Esophagus (tissue), 2 donors: ENCODE results near the gene PLEKHM3. TPM values are rescaled to one million over a fixed set of nuclear protein-coding genes. Genes with fewer than 3 reads are reported as not detected.
"Not testable (repeated sequence)": the region's sequence is repeated elsewhere in the genome, so short reads cannot be mapped to it uniquely, and the experiment has no call there.

ENCODE experiments used
- H3K27ac ChIP-seq, 2 donors: one replicate each; pipeline ENCODE4 v1.5.1; 2013; ENCODE audit warnings: low read depth in 2 of 2, mild to moderate bottlenecking in 2 of 2, inconsistent platforms in 1 of 2, low read length in 1 of 2, moderate library complexity in 1 of 2
- H3K27me3 ChIP-seq, 2 donors: one replicate each; pipeline ENCODE4 v1.6.1; 2013; ENCODE audit warnings: low read length in 2 of 2, control low read depth in 1 of 2, mild to moderate bottlenecking in 1 of 2; ENCODE audit not compliant: insufficient read depth in 2 of 2, control insufficient read depth in 1 of 2
- H3K36me3 ChIP-seq, 2 donors: one replicate each; pipeline ENCODE4 v1.6.1; 2013; ENCODE audit warnings: low read length in 1 of 2; ENCODE audit not compliant: control insufficient read depth in 2 of 2, insufficient read depth in 2 of 2
- H3K4me1 ChIP-seq, 2 donors: one replicate each; pipeline ENCODE4 v1.6.1; 2013; ENCODE audit warnings: low read length in 1 of 2; ENCODE audit not compliant: control insufficient read depth in 2 of 2, insufficient read depth in 2 of 2
- H3K4me3 ChIP-seq, 2 donors: one replicate each; pipeline ENCODE4 v1.5.1; 2013; ENCODE audit warnings: low read length in 2 of 2, mild to moderate bottlenecking in 2 of 2, low read depth in 1 of 2, moderate library complexity in 1 of 2
- H3K9me3 ChIP-seq, 2 donors: one replicate each; pipeline ENCODE4 v1.6.1; 2013; ENCODE audit warnings: mild to moderate bottlenecking in 2 of 2, low read depth in 1 of 2, low read length in 1 of 2, moderate library complexity in 1 of 2; ENCODE audit not compliant: control insufficient read depth in 2 of 2, insufficient read depth in 1 of 2
- WGBS, 2 donors: extraction: QIAGEN DNeasy Blood & Tissue Kit; methylation state at CpG; one replicate each; pipeline ENCODE4 v1.1.7; 2013; 5-methylcytosine and 5-hydroxymethylcytosine counted together
- polyA plus RNA-seq, 2 donors: library from polyadenylated mRNA; stranded (reverse); fragments of 200-250 nt; gene quantifications; one replicate each; pipeline ENCODE4 v1.2.3, GENCODE V29; 2013
- donor health status: healthy with polysubstance abuse.
- donor health status: Bipolar disorder and iron deficiency.

PLEKHM3 gene
- polyA plus RNA-seq, 2 donors, result 1.7 to 1.9 TPM

GRCh38 chr2:207920721-207921120, 104.6 kb downstream of the PLEKHM3 start:
- H3K27me3 ChIP-seq, result no peaks in the 10 kb centered on the region
- no peaks in the 10 kb centered on the region for H3K36me3 ChIP-seq
- no peak overlapping the region for H3K4me3 ChIP-seq
- no peaks in the 10 kb centered on the region for H3K9me3 ChIP-seq
- no peak overlapping the region for H3K27ac ChIP-seq
- WGBS, 2 donors, result 87 to 92% methylated on average over 6 of the region's 6 CpGs
- H3K4me1 ChIP-seq, result no peaks in the 10 kb centered on the region

GRCh38 chr2:207920321-207920720, 105.0 kb downstream of the PLEKHM3 start:
- no peaks in the 10 kb centered on the region for H3K27me3 ChIP-seq
- WGBS, 2 donors, result 93 to 96% methylated on average over 3 of the region's 3 CpGs
- no peaks in the 10 kb centered on the region for H3K4me1 ChIP-seq
- no peak overlapping the region for H3K27ac ChIP-seq
- H3K36me3 ChIP-seq, result no peaks in the 10 kb centered on the region
- H3K4me3 ChIP-seq, result no peak overlapping the region
- no peaks in the 10 kb centered on the region for H3K9me3 ChIP-seq

GRCh38 chr2:207919164-207919919, 106.0 kb downstream of the PLEKHM3 start:
- H3K27me3 ChIP-seq, result no peaks in the 10 kb centered on the region
- no peaks in the 10 kb centered on the region for H3K4me1 ChIP-seq
- H3K9me3 ChIP-seq, result no peaks in the 10 kb centered on the region
- H3K36me3 ChIP-seq, result no peaks in the 10 kb centered on the region
- 86 to 92% methylated on average over 8 of the region's 8 CpGs for WGBS, 2 donors
- no peak overlapping the region for H3K4me3 ChIP-seq
- H3K27ac ChIP-seq, result no peak overlapping the region

GRCh38 chr2:207914716-207915115, 110.6 kb downstream of the PLEKHM3 start:
- Histone ChIP-seq H3K4me1 (no peaks in the 10 kb centered on the region), H3K27ac (no peak overlapping the region), H3K4me3 (no peak overlapping the region), H3K9me3 (no peaks in the 10 kb centered on the region), H3K27me3 (no peaks in the 10 kb centered on the region), H3K36me3 (no peaks in the 10 kb centered on the region)
- WGBS, 2 donors, result 77 to 88% methylated on average over 6 of the region's 6 CpGs

GRCh38 chr2:207913772-207914358, 111.5 kb downstream of the PLEKHM3 start:
- 94 to 99% methylated on average over 14 of the region's 14 CpGs for WGBS, 2 donors
- H3K4me1 ChIP-seq, result no peaks in the 10 kb centered on the region

GRCh38 chr2:207911856-207912255, 113.5 kb downstream of the PLEKHM3 start:
- H3K4me1 ChIP-seq, result no peaks in the 10 kb centered on the region
- no peaks in the 10 kb centered on the region for H3K27me3 ChIP-seq
- H3K36me3 ChIP-seq, result no peaks in the 10 kb centered on the region
- no peaks in the 10 kb centered on the region for H3K9me3 ChIP-seq
- 82 to 87% methylated on average over 3 of the region's 3 CpGs for WGBS, 2 donors
- no peak overlapping the region for H3K4me3 ChIP-seq
- no peak overlapping the region for H3K27ac ChIP-seq

More at GRCh38 chr2:207913772-207914358, 111.5 kb downstream of the PLEKHM3 start:
- Histone ChIP-seq H3K4me3 (no peak overlapping the region), H3K27ac (no peak overlapping the region), H3K36me3 (no peaks in the 10 kb centered on the region), H3K9me3 (no peaks in the 10 kb centered on the region), H3K27me3 (no peaks in the 10 kb centered on the region)

GRCh38 chr2:207911215-207911614, 114.1 kb downstream of the PLEKHM3 start:
- H3K9me3 ChIP-seq, result no peaks in the 10 kb centered on the region
- H3K4me1 ChIP-seq, result no peaks in the 10 kb centered on the region
- 86 to 91% methylated on average over 1 of the region's 1 CpG for WGBS, 2 donors
- no peaks in the 10 kb centered on the region for H3K36me3 ChIP-seq
- no peaks in the 10 kb centered on the region for H3K27me3 ChIP-seq
- no peak overlapping the region for H3K27ac ChIP-seq
- H3K4me3 ChIP-seq, result no peak overlapping the region

GRCh38 chr2:207906495-207906894, 118.8 kb downstream of the PLEKHM3 start:
- not testable (repeated sequence) for H3K4me3 ChIP-seq, H3K4me1 ChIP-seq, H3K27me3 ChIP-seq, H3K36me3 ChIP-seq, H3K9me3 ChIP-seq, H3K27ac ChIP-seq
- WGBS, 2 donors, result 96 to 97% methylated on average over 5 of the region's 5 CpGs

- H3K4me3 ChIP-seq, result no peak overlapping the region
- no peak overlapping the region for H3K27ac ChIP-seq
- no peaks in the 10 kb centered on the region for H3K27me3 ChIP-seq
- WGBS, 2 donors, result 55 to 77% methylated on average over 1 of the region's 1 CpG
- H3K9me3 ChIP-seq, result no peaks in the 10 kb centered on the region
- peaks cover 0 to 1% of the 10 kb centered on the region in 2 donors for H3K36me3 ChIP-seq
- no peaks in the 10 kb centered on the region for H3K4me1 ChIP-seq
Observed at GRCh38 chr2:207905546-207905945, 119.8 kb downstream of the PLEKHM3 start.

GRCh38 chr2:207903236-207903635, 122.1 kb downstream of the PLEKHM3 start:
- whole genome bisulfite sequencing, 2 donors, result 94 to 97% methylated on average over 3 of the region's 3 CpGs
- H3K27ac ChIP-seq, result no peak overlapping the region
- H3K9me3 ChIP-seq, result no peaks in the 10 kb centered on the region

More at GRCh38 chr2:207903236-207903635, 122.1 kb downstream of the PLEKHM3 start:
- no peak overlapping the region for H3K4me3 ChIP-seq
- no peaks in the 10 kb centered on the region for H3K4me1 ChIP-seq
- peaks cover 0 to 3% of the 10 kb centered on the region in 2 donors for H3K36me3 ChIP-seq
- H3K27me3 ChIP-seq, result no peaks in the 10 kb centered on the region
